22Rv1 (cell line): ENCODE results near the gene ZNF813.
"Not testable (repeated sequence)": the region's sequence is repeated elsewhere in the genome, so short reads cannot be mapped to it uniquely, and the experiment has no call there.

ENCODE experiments used
- CTCF ChIP-seq: fragments of 450-650 bp; IDR thresholded peaks from 2 replicates; pipeline ENCODE4 v1.5.1; 2017; ENCODE audit warnings: mild to moderate bottlenecking
- ZFX ChIP-seq: fragments of 450-650 bp; IDR thresholded peaks from 2 replicates; pipeline ENCODE4 v1.6.1; 2017; ENCODE audit warnings: antibody characterized with exemption, borderline replicate concordance

- not testable (repeated sequence) for TF ChIP-seq CTCF, ZFX
These were observed 29.9 kb downstream of the ZNF813 start for GRCh38 chr19:53497311-53498023.
